COLO668 (cell line): Measurements from ENCODE around the gene TOB2.

Source experiments
- DNase-seq: peaks from one replicate; lab custom pipeline; 2025; ENCODE audit not compliant: unreplicated experiment; lab: John Stamatoyannopoulos, UW

The TOB2 gene

GRCh38 chr22:41394012-41394356 is 52.6 kb downstream of the TOB2 start:
- DNase-seq, result no peak

- DNase-seq, result no peak
Measured at GRCh38 chr22:41387341-41387740, 59.3 kb downstream of the TOB2 start.

GRCh38 chr22:41384128-41384527 is 62.5 kb downstream of the TOB2 start:
- DNase-seq, result no peak
